Pancreas (tissue), 10 donors: ENCODE measurements around the gene PATL2. TPM values are rescaled to one million over a fixed set of nuclear protein-coding genes. Genes with fewer than 3 reads are reported as not detected.

Source experiments
- ATAC-seq, 4 donors: fragments of 200-7000 bp; cut with Tn5 transposase; one replicate each; pipeline versions ENCODE4 v1.8.0 to v1.9.1; 2020; ENCODE audit warnings: mild to moderate bottlenecking in 4 of 4, moderate library complexity in 4 of 4
- DNase-seq, 6 donors: peaks; one replicate each; pipeline ENCODE4 v3.0.0-alpha.2; 2020
- FAIRE-seq: peaks from 2 replicates; lab custom pipeline; 2012; peaks lifted over from hg19 to GRCh38; lab: Jason Lieb, UNC
- H3K27ac ChIP-seq, 4 donors: fragments of 200-600 bp; sonication (generic); 1 replicate in 3 of 4; 2 replicates in 1 of 4; pipeline versions ENCODE4 v1.5.0 to v1.8.0; 2020
- H3K27me3 ChIP-seq, 4 donors: fragments of 200-600 bp; one replicate each; pipeline ENCODE4 v1.8.0; 2021
- H3K36me3 ChIP-seq, 3 donors: fragments of 200-600 bp; sonication (generic) in 1 of 3; one replicate each; pipeline versions ENCODE4 v1.5.0 to v1.8.0; 2020 to 2021
- H3K4me1 ChIP-seq, 3 donors: fragments of 200-600 bp; one replicate each; pipeline ENCODE4 v1.8.0; 2021
- H3K4me3 ChIP-seq, 4 donors: fragments of 200-600 bp; sonication (generic) in 2 of 4; one replicate each; pipeline versions ENCODE4 v1.5.0 to v1.8.0; 2020 to 2021
- H3K9me3 ChIP-seq, 4 donors: fragments of 200-600 bp; one replicate each; pipeline ENCODE4 v1.8.0; 2021
- WGBS, 2 donors: extraction: QIAGEN DNeasy Blood & Tissue Kit; methylation state at CpG; one replicate each; pipeline ENCODE4 v1.1.7; 2013; 5-methylcytosine and 5-hydroxymethylcytosine counted together
- intact Hi-C, 3 donors: fragments of 100-400 bp; cut with DNase I; formaldehyde crosslinking; loops; one replicate each; pipeline versions ENCODE4 v1.11.1 to v1.14.2; 2022
- polyA plus RNA-seq, 2 donors: library from polyadenylated mRNA; stranded (reverse); fragments of 200-250 nt; gene quantifications; one replicate each; pipeline ENCODE4 v1.2.3, GENCODE V29; 2013
- total RNA-seq, 6 donors: library from RNA; stranded (reverse); fragmentation: NEBNext Ultra II Directional in 4 of 6; extraction: Animal tissue kit (Norgen Biotek cat#: 25700) in 4 of 6; gene quantifications; one replicate each; pipeline versions ENCODE4 v1.2.1 to v1.2.4, GENCODE V29; 2021 to 2023
- TF ChIP-seq, protein P1 (sequence below), 4 donors: fragments of 200-600 bp; sonication (generic) in 3 of 4; IDR thresholded peaks; one replicate each; pipeline versions ENCODE4 v1.5.0 to v1.8.0; 2021; ENCODE audit warnings: antibody characterized with exemption in 4 of 4
- donor health status: healthy with polysubstance abuse.
- donor health status: DM: no; HTN: no; CAD: no; lungs with moderate emphysema.
- donor health status: DM: no; HTN: no; CAD: no.
- donor health status: control.
- donor health status: control.
- donor health status: Bipolar disorder and iron deficiency.
- donor health status: DM: yes; HTN: yes; CAD: no.
- donor health status: DM: no; HTN: no; CAD: no.
- donor health status: DM: no; HTN: no; CAD: no.
- donor health status: DM: yes; HTN: yes; CAD: no.

Gene PATL2
- total and polyA plus RNA-seq, 8 donors = 0.24 to 1.6 (median 0.63) TPM

DNA sequence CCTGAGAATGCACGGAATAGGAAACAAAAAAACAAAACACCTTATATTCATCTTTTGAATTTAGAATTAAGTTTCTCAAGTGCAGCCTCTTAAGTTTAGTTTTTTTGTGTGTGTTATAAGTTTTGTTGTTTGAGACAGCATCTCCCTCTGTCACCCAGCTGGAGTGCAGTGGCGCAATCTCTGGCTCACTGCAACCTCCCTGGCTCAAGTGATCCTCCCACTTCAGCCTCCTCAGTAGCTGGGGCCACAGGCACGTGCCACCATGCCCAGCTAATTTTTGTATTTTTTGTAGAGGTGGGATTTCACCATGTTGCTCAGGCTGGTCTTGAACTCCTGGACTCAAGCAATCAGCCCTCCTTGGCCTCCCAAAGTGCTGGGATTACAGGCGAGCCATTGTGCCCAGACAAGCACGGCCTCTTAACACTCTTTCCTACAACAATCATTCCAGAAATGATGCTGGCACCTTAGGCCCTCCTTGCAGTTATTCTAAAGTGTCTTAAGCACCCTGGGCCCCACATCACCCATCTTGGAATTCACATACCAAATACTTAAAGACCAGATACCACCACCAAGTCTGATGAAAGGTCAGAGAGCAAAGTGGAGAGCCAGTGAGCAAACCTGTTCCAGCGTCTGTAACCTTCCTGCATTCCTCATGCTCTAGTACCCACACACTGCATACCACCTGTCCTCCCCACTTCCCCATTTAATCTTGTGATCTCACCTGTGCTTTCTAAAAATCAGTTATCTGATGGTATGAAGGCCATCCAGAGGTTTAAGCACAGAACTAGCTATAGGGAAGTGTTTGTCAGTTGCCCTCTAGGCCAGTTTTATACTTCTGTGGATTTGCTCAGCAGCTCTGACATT lies 40.8 kb downstream of the PATL2 start:
- DNase-seq = no peak
- H3K27me3 ChIP-seq = no peaks in the 10 kb centered on the region
- no peak overlapping the region for H3K4me3 ChIP-seq
- intact Hi-C loops = loop anchor here in 1 of 3 donors (10.0 kb wide), 1 partner anchor 64 kb away; the partner anchor contains the start of gene TRIM69
- no peak overlapping the region for H3K27ac ChIP-seq
- TF ChIP-seq, protein P1, sequence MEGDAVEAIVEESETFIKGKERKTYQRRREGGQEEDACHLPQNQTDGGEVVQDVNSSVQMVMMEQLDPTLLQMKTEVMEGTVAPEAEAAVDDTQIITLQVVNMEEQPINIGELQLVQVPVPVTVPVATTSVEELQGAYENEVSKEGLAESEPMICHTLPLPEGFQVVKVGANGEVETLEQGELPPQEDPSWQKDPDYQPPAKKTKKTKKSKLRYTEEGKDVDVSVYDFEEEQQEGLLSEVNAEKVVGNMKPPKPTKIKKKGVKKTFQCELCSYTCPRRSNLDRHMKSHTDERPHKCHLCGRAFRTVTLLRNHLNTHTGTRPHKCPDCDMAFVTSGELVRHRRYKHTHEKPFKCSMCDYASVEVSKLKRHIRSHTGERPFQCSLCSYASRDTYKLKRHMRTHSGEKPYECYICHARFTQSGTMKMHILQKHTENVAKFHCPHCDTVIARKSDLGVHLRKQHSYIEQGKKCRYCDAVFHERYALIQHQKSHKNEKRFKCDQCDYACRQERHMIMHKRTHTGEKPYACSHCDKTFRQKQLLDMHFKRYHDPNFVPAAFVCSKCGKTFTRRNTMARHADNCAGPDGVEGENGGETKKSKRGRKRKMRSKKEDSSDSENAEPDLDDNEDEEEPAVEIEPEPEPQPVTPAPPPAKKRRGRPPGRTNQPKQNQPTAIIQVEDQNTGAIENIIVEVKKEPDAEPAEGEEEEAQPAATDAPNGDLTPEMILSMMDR (IDR thresholded peaks at IDR 0.05) = no peak
- WGBS, 2 donors = 76 to 86% methylated on average over 6 of the region's 6 CpGs
- H3K4me1 ChIP-seq = no peaks in the 10 kb centered on the region
- FAIRE-seq = no peak
- no peak for ATAC-seq
- no peaks in the 10 kb centered on the region for H3K36me3 ChIP-seq
- no peaks in the 10 kb centered on the region for H3K9me3 ChIP-seq

DNA sequence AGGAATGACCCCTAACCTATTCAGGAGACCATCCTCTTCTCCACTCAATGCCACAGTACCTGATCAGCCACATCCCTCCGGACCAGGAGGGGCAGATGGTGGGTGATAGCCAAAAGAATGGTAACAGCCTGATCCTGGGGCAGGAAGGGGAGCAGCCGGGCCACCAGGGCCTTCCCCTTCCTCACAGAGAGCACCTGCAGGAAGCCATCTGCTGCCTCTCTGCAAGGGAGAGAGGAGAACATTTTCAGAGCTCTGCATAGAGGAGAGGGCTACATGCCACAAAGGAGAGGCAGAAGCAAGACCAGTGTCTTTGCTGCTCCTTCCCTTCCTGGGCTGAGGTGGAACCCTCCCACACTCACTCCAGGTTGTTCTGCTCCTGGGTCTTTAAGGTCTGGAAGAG lies 42.2 kb downstream of the PATL2 start:
- Histone ChIP-seq H3K9me3 (no peaks in the 10 kb centered on the region), H3K36me3 (no peaks in the 10 kb centered on the region), H3K27me3 (no peaks in the 10 kb centered on the region), H3K4me1 (peaks cover 0 to 1% (median 0%) of the 10 kb centered on the region in 3 donors), H3K27ac (no peak overlapping the region), H3K4me3 (no peak overlapping the region)
- intact Hi-C loops = loop anchor here in 1 of 3 donors (10.0 kb wide), 1 partner anchor 66 kb away; the partner anchor contains the start of gene TRIM69
- TF ChIP-seq, protein P1 (IDR thresholded peaks at IDR 0.05) = no peak
- no peak for ATAC-seq
- no peak for FAIRE-seq
- DNase-seq = no peak
- WGBS, 2 donors = 53 to 58% methylated on average over 2 of the region's 2 CpGs

- 56 to 64% methylated on average over 3 of the region's 3 CpGs for WGBS, 2 donors
- TF ChIP-seq, protein P1 (IDR thresholded peaks at IDR 0.05) = no peak
- Histone ChIP-seq H3K27ac (no peak overlapping the region), H3K4me1 (peaks cover 0 to 4% (median 4%) of the 10 kb centered on the region in 3 donors), H3K9me3 (no peaks in the 10 kb centered on the region), H3K27me3 (no peaks in the 10 kb centered on the region), H3K36me3 (no peaks in the 10 kb centered on the region), H3K4me3 (no peak overlapping the region)
- intact Hi-C loops = loop anchor here in 1 of 3 donors (10.0 kb wide), 1 partner anchor 68 kb away; the partner anchor contains the start of gene TRIM69
- no peak for ATAC-seq
- FAIRE-seq = no peak
- DNase-seq = no peak
Observed at GRCh38 chr15:44667039-44667360, 44.1 kb downstream of the PATL2 start.

GRCh38 chr15:44666210-44667038 lies 44.7 kb downstream of the PATL2 start:
- Histone ChIP-seq H3K4me1 (peaks cover 3 to 10% (median 4%) of the 10 kb centered on the region in 3 donors), H3K27me3 (no peaks in the 10 kb centered on the region), H3K36me3 (no peaks in the 10 kb centered on the region), H3K9me3 (no peaks in the 10 kb centered on the region), H3K4me3 (no peak overlapping the region), H3K27ac (no peak overlapping the region)
- 38 to 53% methylated on average over 5 of the region's 5 CpGs for WGBS, 2 donors
- TF ChIP-seq, protein P1 (IDR thresholded peaks at IDR 0.05) = no peak
- intact Hi-C loops = loop anchor here in 1 of 3 donors (10.0 kb wide), 1 partner anchor 68 kb away; the partner anchor contains the start of gene TRIM69
- ATAC-seq (no peak), FAIRE-seq (no peak), DNase-seq (no peak)
